Loucy (cell line): ENCODE measurements around the gene SGMS1.

Experiments used
- H2AFZ ChIP-seq: fragments of 200-600 bp; sonication (generic); 2 replicates; pipeline ENCODE4 v1.6.0; 2016; ENCODE audit warnings: antibody characterized with exemption, mild to moderate bottlenecking, low read length, moderate library complexity
- H3F3A ChIP-seq: fragments of 200-600 bp; 2 replicates; pipeline ENCODE4 v1.6.0; 2016; ENCODE audit warnings: antibody characterized with exemption, low read depth, mild to moderate bottlenecking
- H3K27me3 ChIP-seq: fragments of 200-600 bp; sonication (generic); 2 replicates; pipeline ENCODE4 v1.6.1; 2014; ENCODE audit warnings: low read length, mild to moderate bottlenecking; ENCODE audit not compliant: insufficient read depth, poor library complexity, severe bottlenecking
- H3K36me3 ChIP-seq: fragments of 200-600 bp; sonication (generic); 2 replicates; pipeline ENCODE4 v1.6.1; 2016; ENCODE audit warnings: low read length; ENCODE audit not compliant: insufficient read depth
- H3K4me1 ChIP-seq: fragments of 200-600 bp; sonication (generic); 2 replicates; pipeline ENCODE4 v1.5.1; 2014; ENCODE audit warnings: low read length, mild to moderate bottlenecking; ENCODE audit not compliant: insufficient read depth, poor library complexity, severe bottlenecking
- H3K4me2 ChIP-seq: fragments of 200-600 bp; sonication (generic); 2 replicates; pipeline ENCODE4 v1.6.0; 2014; ENCODE audit warnings: antibody characterized with exemption, low read length, low read depth, mild to moderate bottlenecking; ENCODE audit not compliant: poor library complexity, severe bottlenecking
- H3K4me3 ChIP-seq: fragments of 200-600 bp; sonication (generic); 2 replicates; pipeline ENCODE4 v1.5.1; 2014; ENCODE audit warnings: low read length, mild to moderate bottlenecking, mixed read lengths; ENCODE audit not compliant: poor library complexity, severe bottlenecking
- H3K79me2 ChIP-seq: fragments of 200-600 bp; sonication (generic); 2 replicates; pipeline ENCODE4 v1.6.1; 2014; ENCODE audit warnings: low read length; ENCODE audit not compliant: insufficient read depth
- H3K9ac ChIP-seq: fragments of 200-600 bp; sonication (generic); 2 replicates; pipeline ENCODE4 v1.6.0; 2014; ENCODE audit warnings: mild to moderate bottlenecking, low read depth, low read length, moderate library complexity; ENCODE audit not compliant: poor library complexity, severe bottlenecking
- H3K9me2 ChIP-seq: fragments of 200-600 bp; sonication (generic); replicated peaks from 2 replicates; pipeline ENCODE4 v1.6.1; 2016; ENCODE audit warnings: low read depth, low read length, mixed read lengths
- H3K9me3 ChIP-seq: fragments of 200-600 bp; sonication (generic); 2 replicates; pipeline ENCODE4 v1.6.1; 2014; ENCODE audit warnings: mild to moderate bottlenecking, antibody characterized with exemption, low read length, low read depth; ENCODE audit not compliant: insufficient read depth
- H4K20me1 ChIP-seq: fragments of 200-600 bp; sonication (generic); 2 replicates; pipeline ENCODE4 v1.6.0; 2014; ENCODE audit warnings: antibody characterized with exemption, low read length, mild to moderate bottlenecking; ENCODE audit not compliant: insufficient read depth, poor library complexity, severe bottlenecking
- EZH2phosphoT487 ChIP-seq: fragments of 200-600 bp; IDR thresholded peaks from 2 replicates; pipeline ENCODE4 v1.6.1; 2018; ENCODE audit warnings: antibody characterized with exemption, mild to moderate bottlenecking, moderate library complexity, borderline replicate concordance
- TF ChIP-seq, protein P1 (sequence below): fragments of 200-600 bp; sonication (generic); conservative IDR thresholded peaks from 2 replicates; pipeline ENCODE4 v1.5.1; 2014; ENCODE audit warnings: mild to moderate bottlenecking, antibody characterized with exemption, low read length

Gene SGMS1

GRCh38 chr10:50596456-50596855, 27.3 kb downstream of the SGMS1 start:
- TF ChIP-seq, protein P1, sequence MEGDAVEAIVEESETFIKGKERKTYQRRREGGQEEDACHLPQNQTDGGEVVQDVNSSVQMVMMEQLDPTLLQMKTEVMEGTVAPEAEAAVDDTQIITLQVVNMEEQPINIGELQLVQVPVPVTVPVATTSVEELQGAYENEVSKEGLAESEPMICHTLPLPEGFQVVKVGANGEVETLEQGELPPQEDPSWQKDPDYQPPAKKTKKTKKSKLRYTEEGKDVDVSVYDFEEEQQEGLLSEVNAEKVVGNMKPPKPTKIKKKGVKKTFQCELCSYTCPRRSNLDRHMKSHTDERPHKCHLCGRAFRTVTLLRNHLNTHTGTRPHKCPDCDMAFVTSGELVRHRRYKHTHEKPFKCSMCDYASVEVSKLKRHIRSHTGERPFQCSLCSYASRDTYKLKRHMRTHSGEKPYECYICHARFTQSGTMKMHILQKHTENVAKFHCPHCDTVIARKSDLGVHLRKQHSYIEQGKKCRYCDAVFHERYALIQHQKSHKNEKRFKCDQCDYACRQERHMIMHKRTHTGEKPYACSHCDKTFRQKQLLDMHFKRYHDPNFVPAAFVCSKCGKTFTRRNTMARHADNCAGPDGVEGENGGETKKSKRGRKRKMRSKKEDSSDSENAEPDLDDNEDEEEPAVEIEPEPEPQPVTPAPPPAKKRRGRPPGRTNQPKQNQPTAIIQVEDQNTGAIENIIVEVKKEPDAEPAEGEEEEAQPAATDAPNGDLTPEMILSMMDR: no peak
- no peak for TF ChIP-seq EZH2phosphoT487
- Histone ChIP-seq H3K9me2 (no peaks in the 10 kb centered on the region), H3K36me3 (no peaks in the 10 kb centered on the region), H3K4me2 (no peak overlapping the region), H3K79me2 (no peaks in the 10 kb centered on the region), H4K20me1 (no peaks in the 10 kb centered on the region), H3K27me3 (no peaks in the 10 kb centered on the region), H3K4me3 (no peak overlapping the region), H3K9ac (no peak overlapping the region), H3K4me1 (peaks cover 16% of the 10 kb centered on the region), H3K9me3 (no peaks in the 10 kb centered on the region), H2AFZ (no peak overlapping the region), H3F3A (no peaks in the 10 kb centered on the region)

DNA sequence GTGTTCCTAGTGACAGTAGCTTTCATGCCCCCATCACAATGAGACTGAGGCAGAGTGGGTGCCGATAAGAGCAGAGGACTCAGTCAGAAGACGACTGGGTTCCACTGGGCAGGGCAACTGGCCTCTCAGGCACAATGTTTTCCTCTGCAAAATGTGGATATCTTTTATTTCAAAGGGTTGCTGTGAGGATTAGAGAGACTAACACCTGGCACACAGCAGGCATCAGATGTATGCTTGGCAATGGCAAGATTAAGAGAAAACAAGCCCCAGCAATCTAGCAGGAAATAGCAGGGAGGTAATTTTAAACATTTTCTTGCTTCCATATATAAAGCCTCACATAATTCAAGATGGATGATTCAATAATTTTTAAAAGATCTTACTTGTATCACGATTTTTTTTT, 28.0 kb downstream of the SGMS1 start:
- Histone ChIP-seq H3K9me3 (no peaks in the 10 kb centered on the region), H2AFZ (no peak overlapping the region), H3K27me3 (no peaks in the 10 kb centered on the region), H3K4me2 (no peak overlapping the region), H3K79me2 (no peaks in the 10 kb centered on the region), H3K4me1 (peaks cover 9% of the 10 kb centered on the region), H3F3A (no peaks in the 10 kb centered on the region), H3K4me3 (no peak overlapping the region), H4K20me1 (no peaks in the 10 kb centered on the region), H3K9me2 (no peaks in the 10 kb centered on the region), H3K36me3 (no peaks in the 10 kb centered on the region), H3K9ac (no peak overlapping the region)
- TF ChIP-seq EZH2phosphoT487: no peak
- TF ChIP-seq, protein P1: no peak

GRCh38 chr10:50593523-50594376, 30.0 kb downstream of the SGMS1 start:
- Histone ChIP-seq H3F3A (no peaks in the 10 kb centered on the region), H3K4me2 (no peak overlapping the region), H3K4me1 (no peaks in the 10 kb centered on the region), H2AFZ (no peak overlapping the region), H4K20me1 (no peaks in the 10 kb centered on the region), H3K79me2 (no peaks in the 10 kb centered on the region), H3K9me3 (no peaks in the 10 kb centered on the region), H3K9ac (no peak overlapping the region), H3K4me3 (no peak overlapping the region), H3K36me3 (peaks cover 9% of the 10 kb centered on the region; the same call in 1 of the 2 replicates), H3K27me3 (no peaks in the 10 kb centered on the region), H3K9me2 (no peaks in the 10 kb centered on the region)
- no peak for TF ChIP-seq EZH2phosphoT487
- TF ChIP-seq, protein P1: no peak
